SU-DHL-6 (cell line): Measurements from ENCODE around the gene P3H4.

ENCODE experiments used
- EZH2phosphoT487 ChIP-seq: fragments of 200-600 bp; sonication (generic), shearing (Covaris generic); conservative IDR thresholded peaks from 2 replicates; pipeline ENCODE4 v1.6.1; 2018; ENCODE audit warnings: mild to moderate bottlenecking, antibody characterized with exemption, low read length, moderate library complexity, mixed read lengths
- TF ChIP-seq, protein P1 (sequence below): fragments of 200-600 bp; sonication (generic); IDR thresholded peaks from one replicate; pipeline ENCODE4 v1.5.1; 2017; ENCODE audit warnings: antibody characterized with exemption, mild to moderate bottlenecking, low read length, moderate library complexity; ENCODE audit not compliant: insufficient read depth, poor library complexity, severe bottlenecking

- TF ChIP-seq, protein P1, sequence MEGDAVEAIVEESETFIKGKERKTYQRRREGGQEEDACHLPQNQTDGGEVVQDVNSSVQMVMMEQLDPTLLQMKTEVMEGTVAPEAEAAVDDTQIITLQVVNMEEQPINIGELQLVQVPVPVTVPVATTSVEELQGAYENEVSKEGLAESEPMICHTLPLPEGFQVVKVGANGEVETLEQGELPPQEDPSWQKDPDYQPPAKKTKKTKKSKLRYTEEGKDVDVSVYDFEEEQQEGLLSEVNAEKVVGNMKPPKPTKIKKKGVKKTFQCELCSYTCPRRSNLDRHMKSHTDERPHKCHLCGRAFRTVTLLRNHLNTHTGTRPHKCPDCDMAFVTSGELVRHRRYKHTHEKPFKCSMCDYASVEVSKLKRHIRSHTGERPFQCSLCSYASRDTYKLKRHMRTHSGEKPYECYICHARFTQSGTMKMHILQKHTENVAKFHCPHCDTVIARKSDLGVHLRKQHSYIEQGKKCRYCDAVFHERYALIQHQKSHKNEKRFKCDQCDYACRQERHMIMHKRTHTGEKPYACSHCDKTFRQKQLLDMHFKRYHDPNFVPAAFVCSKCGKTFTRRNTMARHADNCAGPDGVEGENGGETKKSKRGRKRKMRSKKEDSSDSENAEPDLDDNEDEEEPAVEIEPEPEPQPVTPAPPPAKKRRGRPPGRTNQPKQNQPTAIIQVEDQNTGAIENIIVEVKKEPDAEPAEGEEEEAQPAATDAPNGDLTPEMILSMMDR: no peak
- TF ChIP-seq EZH2phosphoT487: no peak
These were observed 41.8 kb downstream of the P3H4 start for GRCh38 chr17:41769985-41770384.
